PC-9 (cell line): ENCODE results near the gene MYD88. TPM values are rescaled to one million over a fixed set of nuclear protein-coding genes. Genes with fewer than 3 reads are reported as not detected.

Experiments
- BruUV-seq: library from RNA; stranded (reverse); fragments of 400-500 nt; replicated peaks from 2 replicates; lab custom pipeline; 2021; lab: Mats Ljungman, UMichigan
- CTCF ChIA-PET: fragments of 300-600 bp; sonication (Branson Sonifier 250); formaldehyde crosslinking; loops from one replicate; lab custom pipeline; 2022; ENCODE audit warnings: antibody characterized with exemption; lab: Charles Lee
- POLR2A ChIA-PET: fragments of 300-600 bp; sonication (Branson Sonifier 250); formaldehyde crosslinking; loops from one replicate; lab custom pipeline; 2022; ENCODE audit warnings: antibody characterized with exemption; ENCODE audit not compliant: unreplicated experiment; lab: Charles Lee
- DNase-seq, 2 experiments: peaks; one replicate each; pipeline versions ENCODE4 v3.0.0 to v3.0.0-alpha.2; 2015 to 2022; ENCODE audit warnings: mixed read lengths in 1 of 2
- H2AFZ ChIP-seq: fragments of 200-600 bp; sonication (generic); 2 replicates; pipeline ENCODE4 v1.8.1; 2017; ENCODE audit warnings: antibody characterized with exemption
- H3F3A ChIP-seq: fragments of 200-600 bp; sonication (generic); 2 replicates; pipeline ENCODE4 v1.8.1; 2017; ENCODE audit warnings: antibody characterized with exemption, mild to moderate bottlenecking, low read depth; ENCODE audit not compliant: insufficient read depth
- H3K27ac ChIP-seq: fragments of 200-600 bp; sonication (generic); 2 replicates; pipeline ENCODE4 v1.6.1; 2016; ENCODE audit warnings: mixed run types
- H3K27me3 ChIP-seq: fragments of 200-600 bp; sonication (generic); 2 replicates; pipeline ENCODE4 v1.6.1; 2016; ENCODE audit warnings: low read depth, mixed run types; ENCODE audit not compliant: insufficient read depth
- H3K36me3 ChIP-seq: fragments of 200-600 bp; sonication (generic); 2 replicates; pipeline ENCODE4 v1.6.1; 2016; ENCODE audit warnings: low read depth, mixed run types
- H3K4me1 ChIP-seq: fragments of 200-600 bp; sonication (generic); replicated peaks from 2 replicates; pipeline ENCODE4 v1.6.1; 2016; ENCODE audit warnings: mixed run types; ENCODE audit not compliant: insufficient read depth
- H3K4me2 ChIP-seq: fragments of 200-600 bp; sonication (generic); 2 replicates; pipeline ENCODE4 v1.6.1; 2017; ENCODE audit warnings: mixed run types
- H3K4me3 ChIP-seq: fragments of 200-600 bp; sonication (generic); 2 replicates; pipeline ENCODE4 v1.6.1; 2016; ENCODE audit warnings: mixed run types
- H3K79me2 ChIP-seq: fragments of 200-600 bp; sonication (generic); 2 replicates; pipeline ENCODE4 v1.6.1; 2017; ENCODE audit warnings: low read depth, mixed run types
- H3K9me2 ChIP-seq: fragments of 200-600 bp; sonication (generic); 2 replicates; pipeline ENCODE4 v1.8.1; 2017; ENCODE audit warnings: mild to moderate bottlenecking; ENCODE audit not compliant: insufficient read depth
- H3K9me3 ChIP-seq: fragments of 200-600 bp; sonication (generic); 2 replicates; pipeline ENCODE4 v1.8.1; 2016; ENCODE audit warnings: low read depth; ENCODE audit not compliant: insufficient read depth
- H4K20me1 ChIP-seq: fragments of 200-600 bp; sonication (generic); 2 replicates; pipeline ENCODE4 v1.8.1; 2017; ENCODE audit not compliant: insufficient read depth
- CTCF ChIP-seq: fragments of 200-600 bp; sonication (generic); conservative IDR thresholded peaks from 2 replicates; pipeline ENCODE4 v1.6.1; 2017; ENCODE audit warnings: mixed run types, antibody characterized with exemption, mild to moderate bottlenecking, moderate library complexity
- EZH2 ChIP-seq: fragments of 200-600 bp; sonication (generic); IDR thresholded peaks from 2 replicates; pipeline ENCODE4 v1.8.0; 2017; ENCODE audit warnings: antibody characterized with exemption, low read depth
- intact Hi-C: fragments of 100-400 bp; cut with micrococcal nuclease; formaldehyde crosslinking; loops from one replicate; pipeline ENCODE4 v1.10.0; 2022; ENCODE audit not compliant: unreplicated experiment
- total RNA-seq: library from RNA; stranded (reverse); gene quantifications from 2 replicates; pipeline ENCODE4 v1.2.3, GENCODE V29; 2021

Gene MYD88
- total RNA-seq, 1 experiment from 2014 or later, result 25.0 TPM

- H3F3A ChIP-seq, result peaks cover 33% of the 10 kb centered on the region
- no peak for DNase-seq
- peaks cover 51% of the 10 kb centered on the region for H3K4me1 ChIP-seq
- H3K27ac ChIP-seq, result peak overlapping the region; percentile 92
- H3K79me2 ChIP-seq, result no peaks in the 10 kb centered on the region
- ChIA-PET POLR2A (no interaction called here), CTCF (no interaction called here)
- H3K4me3 ChIP-seq, result no peak overlapping the region
- peaks cover 12% of the 10 kb centered on the region; the same call in 1 of the 2 replicates for H3K9me3 ChIP-seq
- no peak overlapping the region for H2AFZ ChIP-seq
- no TSS peak for BruUV-seq
- TF ChIP-seq EZH2 (no peak), CTCF (no peak)
- no peaks in the 10 kb centered on the region for H3K27me3 ChIP-seq
- peak overlapping the region; percentile 49; the same call in 1 of the 2 replicates for H3K4me2 ChIP-seq
- no peaks in the 10 kb centered on the region for H4K20me1 ChIP-seq
- H3K9me2 ChIP-seq, result no peaks in the 10 kb centered on the region
- H3K36me3 ChIP-seq, result no peaks in the 10 kb centered on the region
- intact Hi-C loops, result loop anchor here (5.0 kb wide), 1 partner anchor 204 kb away; no protein-coding TSS in a partner anchor
These were observed 12.5 kb downstream of the MYD88 start for GRCh38 chr3:38150780-38151528.

- Histone ChIP-seq H4K20me1 (no peaks in the 10 kb centered on the region), H3K79me2 (no peaks in the 10 kb centered on the region), H3K9me3 (peaks cover 7% of the 10 kb centered on the region; the same call in 1 of the 2 replicates), H3K27me3 (no peaks in the 10 kb centered on the region), H3K36me3 (no peaks in the 10 kb centered on the region), H3K4me2 (peak overlapping the region; percentile 49), H3K9me2 (no peaks in the 10 kb centered on the region), H2AFZ (no peak overlapping the region), H3K4me3 (no peak overlapping the region), H3K4me1 (peaks cover 57% of the 10 kb centered on the region), H3F3A (peaks cover 33% of the 10 kb centered on the region), H3K27ac (peak overlapping the region; percentile 92)
- DNase-seq, result peak; percentile 49 to 95
- TF ChIP-seq EZH2 (no peak), CTCF (no peak)
- BruUV-seq, result no TSS peak
- CTCF ChIA-PET, result no interaction called here
- intact Hi-C loops, result loop anchor here (1.0 to 5.0 kb wide), 2 partner anchors 9 to 204 kb away; no protein-coding TSS in a partner anchor
- POLR2A ChIA-PET, result no interaction called here
These were observed 13.3 kb downstream of the MYD88 start for GRCh38 chr3:38151667-38152265.

- TF ChIP-seq EZH2 (no peak), CTCF (no peak)
- intact Hi-C loops, result loop anchor here (1.0 to 5.0 kb wide), 2 partner anchors 10 to 205 kb away; no protein-coding TSS in a partner anchor
- POLR2A ChIA-PET, result no interaction called here
- DNase-seq, result no peak
- H3K9me2 ChIP-seq, result no peaks in the 10 kb centered on the region
- H3K4me1 ChIP-seq, result peaks cover 66% of the 10 kb centered on the region
- H3K27me3 ChIP-seq, result no peaks in the 10 kb centered on the region
- no peak overlapping the region for H2AFZ ChIP-seq
- CTCF ChIA-PET, result no interaction called here
- peaks cover 38% of the 10 kb centered on the region for H3F3A ChIP-seq
- H3K36me3 ChIP-seq, result no peaks in the 10 kb centered on the region
- H4K20me1 ChIP-seq, result no peaks in the 10 kb centered on the region
- H3K4me3 ChIP-seq, result no peak overlapping the region
- no peaks in the 10 kb centered on the region for H3K9me3 ChIP-seq
- H3K27ac ChIP-seq, result peak overlapping the region; percentile 92
- H3K4me2 ChIP-seq, result no peak overlapping the region
- no peaks in the 10 kb centered on the region for H3K79me2 ChIP-seq
- TSS peak; percentile 22 for BruUV-seq
These were observed 14.1 kb downstream of the MYD88 start for GRCh38 chr3:38152609-38153008.
